ENCODE measurements around the gene NDRG2. TPM values are rescaled to one million over a fixed set of nuclear protein-coding genes. Genes with fewer than 3 reads are reported as not detected.

NDRG2 gene
- total and polyA plus RNA-seq, 9 donors = 99.9 to 203 (median 146) TPM

DNA sequence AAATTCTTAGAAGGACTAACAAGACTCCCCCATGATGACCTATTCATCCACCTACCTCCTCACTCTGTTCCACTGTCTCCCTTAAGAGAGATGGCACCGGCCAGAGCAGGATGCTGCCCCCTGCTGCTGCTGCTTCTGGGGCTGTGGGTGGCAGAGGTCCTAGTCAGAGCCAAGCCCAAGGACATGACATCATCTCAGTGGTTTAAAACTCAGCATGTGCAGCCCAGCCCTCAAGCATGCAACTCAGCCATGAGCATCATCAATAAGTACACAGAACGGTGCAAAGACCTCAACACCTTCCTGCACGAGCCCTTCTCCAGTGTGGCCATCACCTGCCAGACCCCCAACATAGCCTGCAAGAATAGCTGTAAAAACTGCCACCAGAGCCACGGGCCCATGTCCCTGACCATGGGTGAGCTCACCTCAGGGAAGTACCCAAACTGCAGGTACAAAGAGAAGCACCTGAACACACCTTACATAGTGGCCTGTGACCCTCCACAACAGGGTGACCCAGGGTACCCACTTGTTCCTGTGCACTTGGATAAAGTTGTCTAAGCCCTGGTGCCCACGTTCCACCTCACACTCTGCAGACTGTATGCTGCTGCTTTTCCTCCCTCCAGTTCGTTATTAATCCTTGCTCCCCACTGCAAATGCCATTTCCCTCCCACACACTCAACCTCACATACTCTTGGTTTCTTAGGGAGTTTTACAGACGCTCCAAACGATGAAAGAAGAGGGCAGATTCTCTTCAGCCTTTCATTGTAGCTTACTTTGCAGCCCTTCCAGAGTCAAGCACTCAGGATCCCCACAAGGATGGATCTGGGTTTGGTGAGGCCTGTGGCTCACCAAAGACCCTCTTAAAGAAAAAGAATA lies 33.2 kb upstream of the NDRG2 start, which contains the start of gene RNASE8:
TSS of gene RNASE8 (plus strand) at position 20 of the 873 bp plus-strand sequence. CDS start at position 91, 71 bp downstream.
- Histone ChIP-seq H3K9me3 (replicated peaks; ENCODE audit: control insufficient read depth, low read depth, low read length) (no peaks in the 10 kb centered on the region), H3K27me3 (ENCODE audit: control insufficient read depth, insufficient read depth, low read length) (peaks cover 2% of the 10 kb centered on the region), H3K36me3 (ENCODE audit: control insufficient read depth, insufficient read depth, low read length) (no peaks in the 10 kb centered on the region), H3K4me3 (ENCODE audit: low read length) (no peak within 1 kb of the TSS), H3K4me1 (ENCODE audit: control insufficient read depth, insufficient read depth, low read length) (peaks cover 21% of the 10 kb centered on the region), H3K27ac (ENCODE audit: low read length) (no peak within 1 kb of the TSS)
- WGBS (ENCODE audit: insufficient coverage) = 57% methylated on average over 6 of the region's 8 CpGs
- no peak for DNase-seq

DNA sequence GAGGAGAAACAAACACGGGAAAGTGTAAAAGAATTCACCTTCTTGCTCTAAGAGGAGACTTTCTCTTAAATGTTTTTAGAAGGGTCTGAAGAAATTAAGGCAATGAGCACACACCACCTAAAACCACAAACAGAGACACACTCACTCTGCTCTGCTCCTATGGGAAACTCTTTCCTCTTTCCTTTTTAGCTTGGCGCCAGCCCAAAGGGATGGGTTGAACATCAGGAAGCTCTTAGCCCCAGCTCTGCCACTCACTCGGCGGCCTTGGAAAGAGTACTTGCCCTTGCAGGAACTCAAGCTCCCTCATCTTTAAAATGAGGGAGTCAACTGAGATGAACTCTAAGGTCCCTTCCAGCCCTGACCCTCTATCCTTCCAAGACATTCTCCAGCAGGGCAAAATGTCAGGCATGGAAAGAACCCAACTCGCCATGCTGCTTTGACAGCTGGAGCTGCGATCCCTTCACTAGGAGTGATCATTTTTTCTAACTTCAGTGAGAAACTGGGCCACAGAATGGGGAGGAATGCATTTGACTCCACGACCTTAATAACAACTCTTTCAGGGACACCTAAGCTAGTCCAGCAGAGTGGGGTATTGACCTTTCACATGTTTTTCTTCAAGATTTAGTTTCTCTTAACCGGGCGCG lies 31.8 kb upstream of the NDRG2 start:
- peaks cover 21% of the 10 kb centered on the region for H3K4me1 ChIP-seq (ENCODE audit: control insufficient read depth, insufficient read depth, low read length)
- no peak overlapping the region for H3K27ac ChIP-seq (ENCODE audit: low read length)
- no peaks in the 10 kb centered on the region for H3K9me3 ChIP-seq (replicated peaks; ENCODE audit: control insufficient read depth, low read depth, low read length)
- H3K27me3 ChIP-seq (ENCODE audit: control insufficient read depth, insufficient read depth, low read length) = peaks cover 2% of the 10 kb centered on the region
- no peak overlapping the region for H3K4me3 ChIP-seq (ENCODE audit: low read length)
- H3K36me3 ChIP-seq (ENCODE audit: control insufficient read depth, insufficient read depth, low read length) = no peaks in the 10 kb centered on the region
- 27% methylated on average over 3 of the region's 10 CpGs for WGBS (ENCODE audit: insufficient coverage)
- DNase-seq = peak; percentile 70

DNA sequence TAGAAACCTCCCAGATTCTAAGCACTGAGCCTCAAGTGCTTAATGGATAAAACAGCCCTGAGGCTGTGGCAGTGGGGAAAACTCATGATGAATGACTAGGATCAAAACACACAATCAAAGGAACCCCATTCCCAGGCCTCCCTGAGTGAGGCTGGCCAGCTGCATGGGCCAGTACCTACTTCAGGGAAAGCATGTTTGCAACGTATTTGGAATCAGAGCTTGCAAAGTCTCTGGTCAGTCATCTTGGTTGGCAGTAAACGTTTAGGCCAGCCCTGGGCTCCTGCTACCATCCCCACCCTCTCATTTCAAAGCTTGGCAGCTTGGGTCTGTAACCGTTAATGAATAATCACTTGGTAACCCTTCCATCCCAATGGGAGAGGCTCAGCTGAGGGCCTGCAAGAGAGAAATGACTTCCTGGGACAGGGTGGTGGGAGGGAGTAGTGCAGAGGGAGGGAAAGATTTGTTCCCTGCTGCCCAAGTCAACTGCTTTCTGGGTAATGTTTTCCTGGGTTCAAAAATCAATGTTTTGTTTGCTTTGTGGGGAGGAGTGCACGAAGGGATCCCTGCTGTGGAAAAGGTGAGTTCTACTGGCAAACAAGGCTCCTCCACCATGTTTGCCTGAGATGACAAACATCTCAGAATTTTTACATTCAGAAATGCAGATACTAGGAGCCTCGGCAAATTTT lies 30.7 kb upstream of the NDRG2 start:
- Histone ChIP-seq H3K36me3 (ENCODE audit: control insufficient read depth, insufficient read depth, low read length) (no peaks in the 10 kb centered on the region), H3K9me3 (replicated peaks; ENCODE audit: control insufficient read depth, low read depth, low read length) (no peaks in the 10 kb centered on the region), H3K4me1 (ENCODE audit: control insufficient read depth, insufficient read depth, low read length) (peaks cover 21% of the 10 kb centered on the region), H3K4me3 (ENCODE audit: low read length) (no peak overlapping the region), H3K27me3 (ENCODE audit: control insufficient read depth, insufficient read depth, low read length) (no peaks in the 10 kb centered on the region), H3K27ac (ENCODE audit: low read length) (peak overlapping the region; percentile 0)
- DNase-seq = peak; percentile 57
- 33% methylated on average over 1 of the region's 5 CpGs for WGBS (ENCODE audit: insufficient coverage)

DNA sequence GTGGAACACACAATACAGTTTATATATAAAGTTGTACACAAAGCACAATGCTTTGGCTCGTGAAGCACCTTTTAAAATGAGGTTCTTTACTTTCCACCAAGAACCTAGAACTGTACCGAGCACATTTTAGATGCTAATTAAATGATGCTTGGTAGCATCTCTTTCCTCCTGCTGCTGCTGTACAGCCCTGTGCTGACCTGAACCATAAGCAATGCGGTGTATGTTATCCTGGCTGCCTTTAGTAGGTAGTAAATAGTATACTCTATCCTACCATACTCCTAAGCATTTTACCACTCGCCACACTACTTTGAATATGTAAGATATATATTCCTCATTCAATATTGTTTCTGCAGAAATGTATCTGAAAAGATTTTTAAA lies 29.9 kb upstream of the NDRG2 start:
- no CpG with 5 or more reads among the region's 4 CpGs for WGBS (ENCODE audit: insufficient coverage)
- no peak overlapping the region for H3K27ac ChIP-seq (ENCODE audit: low read length)
- H3K4me1 ChIP-seq (ENCODE audit: control insufficient read depth, insufficient read depth, low read length) = peaks cover 21% of the 10 kb centered on the region
- H3K9me3 ChIP-seq (replicated peaks; ENCODE audit: control insufficient read depth, low read depth, low read length) = no peaks in the 10 kb centered on the region
- no peak for DNase-seq
- H3K36me3 ChIP-seq (ENCODE audit: control insufficient read depth, insufficient read depth, low read length) = no peaks in the 10 kb centered on the region
- H3K27me3 ChIP-seq (ENCODE audit: control insufficient read depth, insufficient read depth, low read length) = no peaks in the 10 kb centered on the region
- H3K4me3 ChIP-seq (ENCODE audit: low read length) = no peak overlapping the region

DNA sequence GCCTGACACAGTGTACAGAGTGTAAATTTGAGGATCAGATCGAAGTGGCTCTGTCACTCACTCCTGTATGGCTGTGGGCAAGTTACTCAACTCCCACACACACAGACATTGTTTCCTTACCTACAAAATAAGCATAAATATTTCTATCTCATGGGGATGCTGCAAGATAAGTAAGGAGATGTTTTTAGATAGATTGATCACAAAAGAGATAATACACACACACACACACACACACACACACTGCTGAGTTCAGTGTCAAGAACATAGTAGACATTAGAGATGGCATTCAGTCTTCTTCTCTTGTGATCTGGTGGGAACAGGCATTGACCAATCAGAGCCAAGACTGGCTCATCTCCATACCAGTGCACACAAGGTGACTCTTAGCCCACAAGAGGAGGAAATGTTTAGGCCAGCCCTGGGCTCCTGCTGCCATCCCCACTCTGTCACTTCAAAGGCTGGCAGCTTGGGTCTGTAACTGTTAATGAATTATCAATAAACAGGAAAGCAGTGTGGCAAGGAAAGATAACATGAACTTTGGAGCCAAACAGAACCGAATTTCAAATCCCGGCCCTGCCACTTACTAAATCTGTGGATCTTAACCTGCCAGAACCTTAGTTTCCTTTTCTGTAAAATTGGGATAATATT lies 29.4 kb upstream of the NDRG2 start:
- Histone ChIP-seq H3K4me3 (ENCODE audit: low read length) (no peak overlapping the region), H3K27me3 (ENCODE audit: control insufficient read depth, insufficient read depth, low read length) (no peaks in the 10 kb centered on the region), H3K9me3 (replicated peaks; ENCODE audit: control insufficient read depth, low read depth, low read length) (no peaks in the 10 kb centered on the region), H3K36me3 (ENCODE audit: control insufficient read depth, insufficient read depth, low read length) (no peaks in the 10 kb centered on the region), H3K27ac (ENCODE audit: low read length) (no peak overlapping the region), H3K4me1 (ENCODE audit: control insufficient read depth, insufficient read depth, low read length) (peaks cover 21% of the 10 kb centered on the region)
- WGBS (ENCODE audit: insufficient coverage) = no CpG with 5 or more reads among the region's 3 CpGs
- DNase-seq = no peak

DNA sequence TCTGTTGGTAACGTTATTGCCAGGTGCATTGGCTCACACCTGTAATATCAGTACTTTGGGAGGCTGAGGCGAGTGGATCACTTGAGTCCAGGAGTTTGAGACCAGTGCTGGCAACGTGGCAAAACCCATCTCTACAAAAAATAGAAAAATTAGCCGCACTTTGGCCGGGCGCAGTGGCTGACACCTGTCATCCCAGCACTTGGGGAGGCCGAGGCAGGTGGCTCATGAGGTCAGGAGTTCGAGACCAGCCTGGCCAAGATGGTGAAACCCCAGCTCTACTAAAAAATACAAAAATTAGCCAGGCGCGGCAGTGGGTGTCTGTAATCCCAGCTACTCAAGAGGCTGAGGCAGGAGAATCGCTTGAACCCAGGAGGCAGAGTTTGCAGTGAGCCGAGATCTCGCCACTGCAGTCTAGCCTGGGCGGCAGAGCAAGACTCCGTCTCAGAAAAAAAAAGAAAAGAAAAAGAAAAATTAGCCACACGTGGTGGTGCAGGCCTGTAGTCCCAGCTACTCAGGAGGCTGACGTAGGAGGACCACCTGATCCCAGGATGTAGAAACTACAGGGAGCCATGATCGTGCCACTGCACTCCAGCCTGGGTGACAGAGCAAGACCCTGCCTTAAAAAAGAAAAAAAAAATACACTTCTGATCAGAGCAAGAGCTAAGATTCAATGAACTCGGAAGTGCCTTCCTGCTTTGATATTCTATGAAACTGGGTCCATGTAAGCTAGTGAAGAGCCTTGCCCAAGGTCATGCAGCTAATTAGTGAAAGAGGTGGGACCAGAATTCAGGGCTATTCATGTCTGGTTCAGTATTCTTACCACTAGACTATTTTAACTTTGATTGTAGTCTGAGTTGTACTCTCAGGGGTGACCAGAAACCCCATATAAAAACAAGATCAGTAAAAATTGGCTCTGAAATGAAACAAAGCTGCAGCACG lies 28.6 kb upstream of the NDRG2 start:
- 88% methylated on average over 16 of the region's 20 CpGs for WGBS (ENCODE audit: insufficient coverage)
- Histone ChIP-seq H3K4me1 (ENCODE audit: control insufficient read depth, insufficient read depth, low read length) (peaks cover 17% of the 10 kb centered on the region), H3K9me3 (replicated peaks; ENCODE audit: control insufficient read depth, low read depth, low read length) (no peaks in the 10 kb centered on the region), H3K4me3 (ENCODE audit: low read length) (no peak overlapping the region), H3K27me3 (ENCODE audit: control insufficient read depth, insufficient read depth, low read length) (no peaks in the 10 kb centered on the region), H3K36me3 (ENCODE audit: control insufficient read depth, insufficient read depth, low read length) (no peaks in the 10 kb centered on the region), H3K27ac (ENCODE audit: low read length) (no peak overlapping the region)
- no peak for DNase-seq

DNA sequence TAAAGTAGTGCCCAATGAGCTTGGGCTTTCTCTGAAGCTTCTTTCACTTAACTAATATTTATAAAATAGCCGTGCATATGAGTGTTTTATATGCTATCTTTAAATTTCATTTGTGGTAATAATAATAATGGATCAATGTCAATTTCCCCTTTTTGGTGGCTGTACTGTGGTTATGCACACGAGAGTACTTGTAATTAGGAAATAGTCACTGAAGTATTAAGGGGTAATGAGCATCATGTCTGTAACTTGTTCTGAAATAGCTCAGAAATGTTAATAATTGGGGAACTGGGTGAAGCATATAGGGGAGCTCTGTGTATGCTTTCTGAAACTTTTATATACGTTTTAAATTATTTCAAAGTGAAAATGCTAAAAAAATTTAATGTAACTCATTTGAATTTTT lies 25.7 kb upstream of the NDRG2 start:
- Histone ChIP-seq H3K27ac (ENCODE audit: low read length) (no peak overlapping the region), H3K4me1 (ENCODE audit: control insufficient read depth, insufficient read depth, low read length) (peaks cover 2% of the 10 kb centered on the region), H3K36me3 (ENCODE audit: control insufficient read depth, insufficient read depth, low read length) (no peaks in the 10 kb centered on the region), H3K9me3 (replicated peaks; ENCODE audit: control insufficient read depth, low read depth, low read length) (no peaks in the 10 kb centered on the region), H3K4me3 (ENCODE audit: low read length) (no peak overlapping the region), H3K27me3 (ENCODE audit: control insufficient read depth, insufficient read depth, low read length) (no peaks in the 10 kb centered on the region)
- 100% methylated on average over 1 of the region's 3 CpGs for WGBS (ENCODE audit: insufficient coverage)
- DNase-seq = no peak

DNA sequence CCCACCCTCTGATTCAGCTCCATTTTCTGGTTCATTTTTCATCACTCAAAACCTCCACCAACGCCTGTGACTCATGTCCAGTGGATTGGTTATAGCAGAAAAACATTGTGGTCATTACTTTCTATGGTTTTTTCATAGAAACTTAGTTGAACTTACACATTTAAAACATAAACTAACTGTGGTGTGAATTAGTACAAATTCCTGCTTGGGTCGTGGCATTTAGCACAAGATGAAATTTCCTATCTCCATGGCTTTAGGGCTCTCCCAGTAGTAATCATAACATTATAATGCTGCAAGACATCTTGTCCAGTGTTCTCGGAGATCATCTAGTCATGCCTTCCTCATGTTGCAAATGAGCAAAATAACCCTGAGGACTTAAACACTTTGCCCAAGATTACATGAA lies 24.4 kb upstream of the NDRG2 start:
- 100% methylated on average over 1 of the region's 3 CpGs for WGBS (ENCODE audit: insufficient coverage)
- Histone ChIP-seq H3K4me3 (ENCODE audit: low read length) (no peak overlapping the region), H3K9me3 (replicated peaks; ENCODE audit: control insufficient read depth, low read depth, low read length) (no peaks in the 10 kb centered on the region), H3K27ac (ENCODE audit: low read length) (no peak overlapping the region), H3K27me3 (ENCODE audit: control insufficient read depth, insufficient read depth, low read length) (no peaks in the 10 kb centered on the region), H3K4me1 (ENCODE audit: control insufficient read depth, insufficient read depth, low read length) (peaks cover under 1% of the 10 kb centered on the region), H3K36me3 (ENCODE audit: control insufficient read depth, insufficient read depth, low read length) (no peaks in the 10 kb centered on the region)
- no peak for DNase-seq

DNA sequence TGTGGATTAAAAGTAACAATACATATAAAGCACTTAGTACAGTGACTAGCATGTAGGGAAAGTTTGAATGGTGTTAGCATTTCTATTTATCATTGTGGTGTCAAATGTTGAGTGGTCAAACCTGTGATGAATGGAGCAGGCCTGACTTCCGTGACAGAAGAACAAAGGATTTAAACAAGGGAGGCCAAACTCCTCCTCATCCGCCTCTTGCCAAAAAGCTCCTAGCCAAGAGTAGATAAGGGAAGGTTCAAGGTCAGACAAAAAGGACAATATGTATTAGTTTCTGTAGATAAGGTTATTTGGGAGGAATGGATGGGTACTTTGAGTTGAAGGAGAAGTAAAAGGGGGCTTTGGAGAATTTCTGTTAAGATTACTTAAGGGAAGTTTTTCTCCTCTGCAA lies 23.8 kb upstream of the NDRG2 start:
- DNase-seq = no peak
- Histone ChIP-seq H3K27me3 (ENCODE audit: control insufficient read depth, insufficient read depth, low read length) (no peaks in the 10 kb centered on the region), H3K9me3 (replicated peaks; ENCODE audit: control insufficient read depth, low read depth, low read length) (no peaks in the 10 kb centered on the region), H3K4me3 (ENCODE audit: low read length) (no peak overlapping the region), H3K4me1 (ENCODE audit: control insufficient read depth, insufficient read depth, low read length) (peaks cover 3% of the 10 kb centered on the region), H3K27ac (ENCODE audit: low read length) (no peak overlapping the region), H3K36me3 (ENCODE audit: control insufficient read depth, insufficient read depth, low read length) (no peaks in the 10 kb centered on the region)
- no CpG with 5 or more reads among the region's 2 CpGs for WGBS (ENCODE audit: insufficient coverage)

Measured in muscle of leg (tissue), 11 donors.